ENCODE measurements around the gene MRPL21. TPM values are rescaled to one million over a fixed set of nuclear protein-coding genes. Genes with fewer than 3 reads are reported as not detected.

The MRPL21 gene
- total and polyA plus RNA-seq, 2 donors (not counting 1 experiment from before 2014, with no cell fraction given): 23.8 to 35.8 TPM

GRCh38 chr11:68911731-68912130 is 8.1 kb upstream of the MRPL21 start:
- Histone ChIP-seq H3K4me1 (ENCODE audit: control insufficient read depth in 2 of 2, insufficient read depth in 2 of 2, low read length in 2 of 2) (no peaks in the 10 kb centered on the region), H3K4me3 (ENCODE audit: control extremely low read depth in 1 of 5, extremely low read depth in 1 of 5, insufficient read depth in 1 of 5, low read depth in 2 of 5, low read length in 4 of 5) (no peak overlapping the region), H3K79me2 (ENCODE audit: control insufficient read depth, insufficient read depth, low read length) (peaks cover 16% of the 10 kb centered on the region)

DNA sequence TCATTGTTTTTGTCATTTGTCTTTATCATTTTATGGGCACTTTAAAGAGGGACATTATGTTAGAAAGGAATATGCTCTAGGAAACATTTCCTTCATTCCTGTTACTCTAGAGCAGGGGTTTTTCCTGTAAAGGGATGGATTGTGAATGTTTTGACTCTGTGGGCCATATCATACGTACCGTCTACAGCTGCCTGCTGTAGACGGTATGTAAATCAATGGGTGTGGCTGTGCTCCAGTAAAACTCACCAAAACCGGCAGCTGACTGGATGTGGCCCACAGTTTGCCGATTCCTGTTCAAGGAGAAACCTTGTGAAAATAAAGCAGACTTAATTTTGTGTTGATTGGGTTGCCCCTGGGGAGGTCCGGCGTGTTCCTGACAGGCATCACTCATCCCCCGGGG is 7.3 kb upstream of the MRPL21 start:
- no peaks in the 10 kb centered on the region for H4K20me1 ChIP-seq (ENCODE audit: control insufficient read depth, insufficient read depth, low read length, poor library complexity, severe bottlenecking)
- no peaks in the 10 kb centered on the region for H3K4me1 ChIP-seq (ENCODE audit: control insufficient read depth in 2 of 2, insufficient read depth in 2 of 2, low read length in 2 of 2)
- H3K27me3 ChIP-seq (replicated peaks in 1 of 4; ENCODE audit: control extremely low read depth in 1 of 4, control insufficient read depth in 3 of 4, insufficient read depth in 4 of 4, low read length in 3 of 4): no peaks in the 10 kb centered on the region
- ChIA-PET CTCF (no interaction called here), POLR2A (no interaction called here)
- no peak overlapping the region for H3K9ac ChIP-seq (ENCODE audit: low read length)
- intact Hi-C loops (cut with micrococcal nuclease): no loop called here
- no peak overlapping the region for H3K4me2 ChIP-seq (replicated peaks; ENCODE audit: low read depth, low read length, poor library complexity, severe bottlenecking)
- 83% methylated on average over 8 of the region's 8 CpGs for WGBS (ENCODE audit: insufficient coverage)
- H3K79me2 ChIP-seq (ENCODE audit: control insufficient read depth, insufficient read depth, low read length): peaks cover 19% of the 10 kb centered on the region
- H3K4me3 ChIP-seq (ENCODE audit: control extremely low read depth in 1 of 5, extremely low read depth in 1 of 5, insufficient read depth in 1 of 5, low read depth in 2 of 5, low read length in 4 of 5): no peak overlapping the region
- H3K9me3 ChIP-seq (ENCODE audit: control extremely low read depth in 1 of 3, control insufficient read depth in 2 of 3, insufficient read depth in 1 of 3, low read length in 2 of 3): no peaks in the 10 kb centered on the region
- H3K4me1 Mint-ChIP-seq: no peaks in the 10 kb centered on the region
- peaks cover 2 to 53% of the 10 kb centered on the region in 2 experiments for H3K36me3 ChIP-seq (replicated peaks in 1 of 2; ENCODE audit: control extremely low read depth in 1 of 2, control insufficient read depth in 1 of 2, extremely low read depth in 1 of 2, insufficient read depth in 2 of 2, low read length in 1 of 2)
- no peaks in the 10 kb centered on the region for H3K9me3 Mint-ChIP-seq (ENCODE audit: insufficient read depth)
- DNase-seq (no peak), ATAC-seq (ENCODE audit: low read depth) (no peak)
- no peak for TF ChIP-seq EZH2 (IDR thresholded peaks at IDR 0.05; ENCODE audit: borderline replicate concordance, insufficient read depth, low read depth, low read length, poor library complexity, severe bottlenecking)
- TF ChIP-seq, protein P1, sequence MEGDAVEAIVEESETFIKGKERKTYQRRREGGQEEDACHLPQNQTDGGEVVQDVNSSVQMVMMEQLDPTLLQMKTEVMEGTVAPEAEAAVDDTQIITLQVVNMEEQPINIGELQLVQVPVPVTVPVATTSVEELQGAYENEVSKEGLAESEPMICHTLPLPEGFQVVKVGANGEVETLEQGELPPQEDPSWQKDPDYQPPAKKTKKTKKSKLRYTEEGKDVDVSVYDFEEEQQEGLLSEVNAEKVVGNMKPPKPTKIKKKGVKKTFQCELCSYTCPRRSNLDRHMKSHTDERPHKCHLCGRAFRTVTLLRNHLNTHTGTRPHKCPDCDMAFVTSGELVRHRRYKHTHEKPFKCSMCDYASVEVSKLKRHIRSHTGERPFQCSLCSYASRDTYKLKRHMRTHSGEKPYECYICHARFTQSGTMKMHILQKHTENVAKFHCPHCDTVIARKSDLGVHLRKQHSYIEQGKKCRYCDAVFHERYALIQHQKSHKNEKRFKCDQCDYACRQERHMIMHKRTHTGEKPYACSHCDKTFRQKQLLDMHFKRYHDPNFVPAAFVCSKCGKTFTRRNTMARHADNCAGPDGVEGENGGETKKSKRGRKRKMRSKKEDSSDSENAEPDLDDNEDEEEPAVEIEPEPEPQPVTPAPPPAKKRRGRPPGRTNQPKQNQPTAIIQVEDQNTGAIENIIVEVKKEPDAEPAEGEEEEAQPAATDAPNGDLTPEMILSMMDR (IDR thresholded peaks at IDR 0.05): no peak
- no peak overlapping the region for H3K4me3 Mint-ChIP-seq
- H3K27ac Mint-ChIP-seq: no peak overlapping the region
- no peak overlapping the region for H2AFZ ChIP-seq (ENCODE audit: insufficient read depth, low read depth, low read length, poor library complexity, severe bottlenecking)
- no peaks in the 10 kb centered on the region for H3K27me3 Mint-ChIP-seq
- no peak overlapping the region for H3K27ac ChIP-seq (ENCODE audit: low read length in 2 of 2)

More at GRCh38 chr11:68911731-68912130, 8.1 kb upstream of the MRPL21 start:
- H3K4me1 Mint-ChIP-seq: no peaks in the 10 kb centered on the region
- TF ChIP-seq, protein P1 (IDR thresholded peaks at IDR 0.05): no peak
- no peak for TF ChIP-seq EZH2 (IDR thresholded peaks at IDR 0.05; ENCODE audit: borderline replicate concordance, insufficient read depth, low read depth, low read length, poor library complexity, severe bottlenecking)
- H3K9me3 Mint-ChIP-seq (ENCODE audit: insufficient read depth): no peaks in the 10 kb centered on the region
- H3K9me3 ChIP-seq (ENCODE audit: control extremely low read depth in 1 of 3, control insufficient read depth in 2 of 3, insufficient read depth in 1 of 3, low read length in 2 of 3): no peaks in the 10 kb centered on the region
- WGBS (ENCODE audit: insufficient coverage): 99% methylated on average over 14 of the region's 16 CpGs
- no peak for DNase-seq
- no peak overlapping the region for H3K27ac ChIP-seq (ENCODE audit: low read length in 2 of 2)
- H3K27me3 Mint-ChIP-seq: no peaks in the 10 kb centered on the region
- ChIA-PET POLR2A (no interaction called here), CTCF (no interaction called here)
- H3K36me3 ChIP-seq (replicated peaks in 1 of 2; ENCODE audit: control extremely low read depth in 1 of 2, control insufficient read depth in 1 of 2, extremely low read depth in 1 of 2, insufficient read depth in 2 of 2, low read length in 1 of 2): peaks cover 2 to 60% of the 10 kb centered on the region in 2 experiments
- no peak overlapping the region for H3K4me2 ChIP-seq (replicated peaks; ENCODE audit: low read depth, low read length, poor library complexity, severe bottlenecking)
- H4K20me1 ChIP-seq (ENCODE audit: control insufficient read depth, insufficient read depth, low read length, poor library complexity, severe bottlenecking): no peaks in the 10 kb centered on the region
- ATAC-seq (ENCODE audit: low read depth): no peak
- intact Hi-C loops (cut with micrococcal nuclease): no loop called here
- H3K9ac ChIP-seq (ENCODE audit: low read length): no peak overlapping the region
- H3K4me3 Mint-ChIP-seq: no peak overlapping the region
- H2AFZ ChIP-seq (ENCODE audit: insufficient read depth, low read depth, low read length, poor library complexity, severe bottlenecking): no peak overlapping the region
- H3K27me3 ChIP-seq (replicated peaks in 1 of 4; ENCODE audit: control extremely low read depth in 1 of 4, control insufficient read depth in 3 of 4, insufficient read depth in 4 of 4, low read length in 3 of 4): no peaks in the 10 kb centered on the region
- H3K27ac Mint-ChIP-seq: no peak overlapping the region
